Stomach (tissue), 9 donors: ENCODE measurements around the gene PEX10. TPM values are rescaled to one million over a fixed set of nuclear protein-coding genes. Genes with fewer than 3 reads are reported as not detected.

ENCODE experiments used
- DNase-seq, 2 donors: peaks; one replicate each; pipeline versions ENCODE4 v3.0.0 to v3.0.0-alpha.2; 2013 to 2019
- H3K27ac ChIP-seq, 5 donors: fragments of 200-600 bp in 4 of 5; sonication (generic) in 4 of 5; one replicate each; pipeline ENCODE4 v1.5.1; 2013 to 2019; ENCODE audit warnings: mild to moderate bottlenecking in 1 of 5, moderate library complexity in 1 of 5
- H3K27me3 ChIP-seq, 3 donors: fragments of 200-600 bp; sonication (generic); one replicate each; pipeline ENCODE4 v1.5.1; 2017 to 2019; ENCODE audit warnings: mixed run types in 1 of 3
- H3K36me3 ChIP-seq, 4 donors: fragments of 200-600 bp; sonication (generic); 1 replicate in 3 of 4; 2 replicates in 1 of 4; pipeline ENCODE4 v1.5.1; 2016 to 2019
- H3K4me1 ChIP-seq, 4 donors: fragments of 200-600 bp; sonication (generic); one replicate each; pipeline ENCODE4 v1.5.1; 2016 to 2019
- H3K4me3 ChIP-seq, 4 donors: fragments of 200-600 bp; sonication (generic) in 3 of 4; one replicate each; pipeline ENCODE4 v1.5.1; 2016 to 2019; ENCODE audit warnings: mild to moderate bottlenecking in 1 of 4
- H3K9me3 ChIP-seq, 4 donors: fragments of 200-600 bp; sonication (generic); one replicate each; pipeline ENCODE4 v1.5.1; 2016 to 2019
- CTCF ChIP-seq, 7 experiments: fragments of 450-650 bp in 4 of 7; fragments of 200-600 bp in 3 of 7; sonication (generic) in 3 of 7; IDR thresholded peaks; one replicate each; pipeline ENCODE4 v1.5.1; 2016 to 2019; ENCODE audit warnings: antibody characterized with exemption in 7 of 7, control low read depth in 2 of 7, mild to moderate bottlenecking in 1 of 7
- EP300 ChIP-seq: sonication (generic); formaldehyde crosslinking; IDR thresholded peaks from one replicate; pipeline ENCODE4 v1.6.1; 2017; ENCODE audit warnings: antibody characterized with exemption
- POLR2A ChIP-seq, 4 donors: fragments of 450-650 bp; IDR thresholded peaks; one replicate each; pipeline ENCODE4 v1.6.1; 2016; ENCODE audit warnings: antibody characterized with exemption in 4 of 4, control low read depth in 2 of 4, mild to moderate bottlenecking in 1 of 4, moderate library complexity in 1 of 4
- POLR2AphosphoS5 ChIP-seq, 3 donors: sonication (generic); formaldehyde crosslinking; IDR thresholded peaks; one replicate each; pipeline ENCODE4 v1.6.1; 2016; ENCODE audit warnings: antibody characterized with exemption in 3 of 3
- WGBS, 5 donors: extraction: QIAGEN DNeasy Blood & Tissue Kit in 3 of 5; methylation state at CpG; one replicate each; pipeline versions ENCODE4 v1.1.5 to v1.1.7; 2013 to 2018; 5-methylcytosine and 5-hydroxymethylcytosine counted together
- intact Hi-C: fragments of 100-400 bp; cut with DNase I; formaldehyde crosslinking; loops from one replicate; pipeline ENCODE4 v1.15.1; 2023; ENCODE audit warnings: low total_unique reads
- polyA plus RNA-seq, 3 donors: library from polyadenylated mRNA; stranded (reverse); fragments of 200-250 nt; gene quantifications; one replicate each; pipeline ENCODE4 v1.2.3, GENCODE V29; 2013
- total RNA-seq, 5 donors: library from RNA; depleted of rRNA; stranded (reverse); fragments of >200 nt; gene quantifications; one replicate each; pipeline versions ENCODE4 v1.1.0 to v1.2.3, GENCODE V29; 2014 to 2016
- donor health status: healthy with polysubstance abuse.
- donor health status: Bipolar disorder and iron deficiency.
- donor health status: healthy.

The PEX10 gene
- total and polyA plus RNA-seq, 8 donors: 0.87 to 27.2 (median 15.7) TPM

- Histone ChIP-seq H3K9me3 (no peaks in the 10 kb centered on the region), H3K36me3 (peaks cover 34 to 80% (median 78%) of the 10 kb centered on the region in 4 donors), H3K4me3 (no peak overlapping the region), H3K27me3 (no peaks in the 10 kb centered on the region), H3K27ac (no peak overlapping the region), H3K4me1 (peaks cover 8 to 28% (median 13%) of the 10 kb centered on the region in 4 donors)
- DNase-seq: no peak
- 79 to 85% (median 82%) methylated on average over 22 to 25 of the region's 25 CpGs for WGBS, 5 donors
- intact Hi-C loops: no loop called here
- TF ChIP-seq POLR2AphosphoS5 (IDR thresholded peaks at IDR 0.05): no peak
- no peak for TF ChIP-seq POLR2A (IDR thresholded peaks at IDR 0.05)
These were observed 5.0 kb downstream of the PEX10 start for GRCh38 chr1:2407166-2407990.

- Histone ChIP-seq H3K27ac (no peak overlapping the region), H3K9me3 (no peaks in the 10 kb centered on the region), H3K4me3 (no peak overlapping the region), H3K4me1 (peaks cover 2 to 21% (median 6%) of the 10 kb centered on the region in 4 donors), H3K36me3 (peaks cover 42 to 88% (median 86%) of the 10 kb centered on the region in 4 donors), H3K27me3 (no peaks in the 10 kb centered on the region)
- no peak for DNase-seq
- TF ChIP-seq POLR2A (IDR thresholded peaks at IDR 0.05): no peak
- TF ChIP-seq CTCF (IDR thresholded peaks at IDR 0.05): no peak
- TF ChIP-seq EP300: no peak
- no peak for TF ChIP-seq POLR2AphosphoS5 (IDR thresholded peaks at IDR 0.05)
- intact Hi-C loops: no loop called here
- 63 to 81% (median 76%) methylated on average over 5 to 26 of the region's 26 CpGs for WGBS, 5 donors
These were observed 5.8 kb downstream of the PEX10 start for GRCh38 chr1:2406451-2407041.

- no peak overlapping the region for H3K27ac ChIP-seq
- no peaks in the 10 kb centered on the region for H3K9me3 ChIP-seq
- peaks cover 0 to 13% (median 0%) of the 10 kb centered on the region in 4 donors for H3K4me1 ChIP-seq
- TF ChIP-seq CTCF (IDR thresholded peaks at IDR 0.05) (no peak), POLR2A (IDR thresholded peaks at IDR 0.05) (no peak), EP300 (no peak), POLR2AphosphoS5 (IDR thresholded peaks at IDR 0.05) (no peak)
- no peaks in the 10 kb centered on the region for H3K27me3 ChIP-seq
- H3K36me3 ChIP-seq: peaks cover 46 to 95% (median 93%) of the 10 kb centered on the region in 4 donors
- 73 to 81% (median 78%) methylated on average over 24 to 28 of the region's 28 CpGs for WGBS, 5 donors
- intact Hi-C loops: no loop called here
- H3K4me3 ChIP-seq: no peak overlapping the region
- no peak for DNase-seq
These were observed 6.6 kb downstream of the PEX10 start for GRCh38 chr1:2405588-2406295.

GRCh38 chr1:2404890-2405511 lies 7.4 kb downstream of the PEX10 start:
- 78 to 84% (median 80%) methylated on average over 21 to 24 of the region's 24 CpGs for WGBS, 5 donors
- no peak for DNase-seq
- intact Hi-C loops: no loop called here
- H3K36me3 ChIP-seq: peaks cover 53 to 98% (median 98%) of the 10 kb centered on the region in 4 donors
- H3K4me3 ChIP-seq: no peak overlapping the region
- peak overlapping the region in 1 of 5 donors; percentile 24 for H3K27ac ChIP-seq
- H3K9me3 ChIP-seq: no peaks in the 10 kb centered on the region
- peaks cover 0 to 10% (median 0%) of the 10 kb centered on the region in 4 donors for H3K4me1 ChIP-seq
- no peak for TF ChIP-seq POLR2AphosphoS5 (IDR thresholded peaks at IDR 0.05)
- TF ChIP-seq POLR2A (IDR thresholded peaks at IDR 0.05): no peak
- no peak for TF ChIP-seq EP300
- TF ChIP-seq CTCF (IDR thresholded peaks at IDR 0.05): no peak
- H3K27me3 ChIP-seq: no peaks in the 10 kb centered on the region
